ENCODE data around the gene ADK.

Gene ADK

DNA sequence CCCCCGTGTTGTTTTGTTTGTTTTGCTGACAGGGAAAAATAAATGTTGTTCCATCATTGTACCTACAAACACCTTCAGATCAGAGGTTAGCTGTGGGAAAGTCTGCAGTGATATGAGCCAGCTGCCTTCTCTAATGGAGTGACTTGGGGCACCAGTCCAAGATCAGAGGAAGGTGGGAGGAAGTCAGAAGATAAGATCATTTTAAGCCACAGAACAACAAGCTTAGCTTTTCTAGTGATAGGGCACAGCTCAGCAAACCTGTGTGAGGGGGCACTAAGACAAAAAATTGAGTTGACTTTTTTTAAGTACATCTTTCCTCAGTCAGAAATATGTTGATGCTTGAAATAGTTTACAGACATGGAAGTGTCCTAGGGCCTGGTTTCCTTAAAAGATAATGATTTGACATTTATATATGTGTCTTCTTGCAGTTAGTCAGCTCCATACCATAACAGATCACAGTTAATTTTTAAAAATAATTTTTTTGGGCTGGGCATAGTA is 435.1 kb downstream of the ADK start:
- H3K36me3 ChIP-seq (ENCODE audit: control insufficient read depth, insufficient read depth, low read length) = no peaks in the 10 kb centered on the region
- H3K4me3 ChIP-seq (ENCODE audit: low read length) = no peak overlapping the region
- no peaks in the 10 kb centered on the region for H3K27me3 ChIP-seq (ENCODE audit: control insufficient read depth, insufficient read depth, low read length)
- WGBS (ENCODE audit: insufficient coverage, insufficient read length) = no CpG with 5 or more reads among the region's 1 CpG
- no peaks in the 10 kb centered on the region for H3K9me3 ChIP-seq (ENCODE audit: control insufficient read depth, insufficient read depth, low read length)
- H3K27ac ChIP-seq (ENCODE audit: low read length) = no peak overlapping the region
- H3K4me1 ChIP-seq (ENCODE audit: control insufficient read depth, insufficient read depth, low read length) = no peaks in the 10 kb centered on the region
- DNase-seq (ENCODE audit: low read depth, low spot score) = no peak

GRCh38 chr10:74587109-74587854 is 436.3 kb downstream of the ADK start:
- no CpG with 5 or more reads among the region's 3 CpGs for WGBS (ENCODE audit: insufficient coverage, insufficient read length)
- Histone ChIP-seq H3K27me3 (ENCODE audit: control insufficient read depth, insufficient read depth, low read length) (no peaks in the 10 kb centered on the region), H3K36me3 (ENCODE audit: control insufficient read depth, insufficient read depth, low read length) (no peaks in the 10 kb centered on the region), H3K27ac (ENCODE audit: low read length) (no peak overlapping the region), H3K4me1 (ENCODE audit: control insufficient read depth, insufficient read depth, low read length) (no peaks in the 10 kb centered on the region), H3K9me3 (ENCODE audit: control insufficient read depth, insufficient read depth, low read length) (no peaks in the 10 kb centered on the region), H3K4me3 (ENCODE audit: low read length) (no peak overlapping the region)
- no peak for DNase-seq (ENCODE audit: low read depth, low spot score)

- H3K27ac ChIP-seq (ENCODE audit: low read length) = no peak overlapping the region
- no peaks in the 10 kb centered on the region for H3K27me3 ChIP-seq (ENCODE audit: control insufficient read depth, insufficient read depth, low read length)
- no peaks in the 10 kb centered on the region for H3K9me3 ChIP-seq (ENCODE audit: control insufficient read depth, insufficient read depth, low read length)
- no CpG with 5 or more reads among the region's 6 CpGs for WGBS (ENCODE audit: insufficient coverage, insufficient read length)
- no peak for DNase-seq (ENCODE audit: low read depth, low spot score)
- H3K4me3 ChIP-seq (ENCODE audit: low read length) = no peak overlapping the region
- H3K4me1 ChIP-seq (ENCODE audit: control insufficient read depth, insufficient read depth, low read length) = no peaks in the 10 kb centered on the region
- H3K36me3 ChIP-seq (ENCODE audit: control insufficient read depth, insufficient read depth, low read length) = no peaks in the 10 kb centered on the region
Observed at GRCh38 chr10:74589226-74589673, 438.2 kb downstream of the ADK start.

- DNase-seq (ENCODE audit: low read depth, low spot score) = no peak
- no peaks in the 10 kb centered on the region for H3K27me3 ChIP-seq (ENCODE audit: control insufficient read depth, insufficient read depth, low read length)
- H3K4me1 ChIP-seq (ENCODE audit: control insufficient read depth, insufficient read depth, low read length) = no peaks in the 10 kb centered on the region
- no peak overlapping the region for H3K27ac ChIP-seq (ENCODE audit: low read length)
- H3K4me3 ChIP-seq (ENCODE audit: low read length) = no peak overlapping the region
- no peaks in the 10 kb centered on the region for H3K9me3 ChIP-seq (ENCODE audit: control insufficient read depth, insufficient read depth, low read length)
- no CpG with 5 or more reads among the region's 2 CpGs for WGBS (ENCODE audit: insufficient coverage, insufficient read length)
- no peaks in the 10 kb centered on the region for H3K36me3 ChIP-seq (ENCODE audit: control insufficient read depth, insufficient read depth, low read length)
Observed at GRCh38 chr10:74589851-74590250, 438.8 kb downstream of the ADK start.

DNA sequence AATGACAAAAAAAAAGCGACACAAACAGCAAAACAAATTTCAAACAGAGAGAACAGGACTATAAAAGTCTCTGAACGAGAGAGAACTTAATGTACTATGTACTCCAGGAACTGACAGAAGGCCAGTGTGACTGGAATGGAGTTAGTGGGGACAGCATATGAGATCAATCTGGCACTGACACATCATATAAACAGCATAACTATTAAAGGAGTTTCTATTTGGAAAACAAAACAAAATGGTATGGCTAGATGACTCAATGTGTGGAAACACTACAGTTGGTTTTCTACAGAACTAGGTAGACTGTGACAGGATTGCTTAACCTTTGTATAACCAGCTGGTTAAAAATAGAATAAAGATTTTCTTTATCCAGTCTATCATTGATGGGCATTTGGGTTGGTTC is 442.4 kb downstream of the ADK start:
- no peak for DNase-seq (ENCODE audit: low read depth, low spot score)
- H3K4me1 ChIP-seq (ENCODE audit: control insufficient read depth, insufficient read depth, low read length) = no peaks in the 10 kb centered on the region
- H3K27me3 ChIP-seq (ENCODE audit: control insufficient read depth, insufficient read depth, low read length) = no peaks in the 10 kb centered on the region
- H3K4me3 ChIP-seq (ENCODE audit: low read length) = no peak overlapping the region
- no peaks in the 10 kb centered on the region for H3K9me3 ChIP-seq (ENCODE audit: control insufficient read depth, insufficient read depth, low read length)
- H3K36me3 ChIP-seq (ENCODE audit: control insufficient read depth, insufficient read depth, low read length) = no peaks in the 10 kb centered on the region
- H3K27ac ChIP-seq (ENCODE audit: low read length) = no peak overlapping the region
- no CpG with 5 or more reads among the region's 2 CpGs for WGBS (ENCODE audit: insufficient coverage, insufficient read length)

GRCh38 chr10:74596713-74597112 is 445.7 kb downstream of the ADK start:
- DNase-seq (ENCODE audit: low read depth, low spot score) = no peak
- Histone ChIP-seq H3K27ac (ENCODE audit: low read length) (no peak overlapping the region), H3K9me3 (ENCODE audit: control insufficient read depth, insufficient read depth, low read length) (no peaks in the 10 kb centered on the region), H3K4me1 (ENCODE audit: control insufficient read depth, insufficient read depth, low read length) (no peaks in the 10 kb centered on the region), H3K4me3 (ENCODE audit: low read length) (no peak overlapping the region), H3K36me3 (ENCODE audit: control insufficient read depth, insufficient read depth, low read length) (no peaks in the 10 kb centered on the region), H3K27me3 (ENCODE audit: control insufficient read depth, insufficient read depth, low read length) (no peaks in the 10 kb centered on the region)
- no CpG with 5 or more reads among the region's 7 CpGs for WGBS (ENCODE audit: insufficient coverage, insufficient read length)

GRCh38 chr10:74598891-74599566 is 448.0 kb downstream of the ADK start:
- Histone ChIP-seq H3K9me3 (ENCODE audit: control insufficient read depth, insufficient read depth, low read length) (no peaks in the 10 kb centered on the region), H3K27me3 (ENCODE audit: control insufficient read depth, insufficient read depth, low read length) (no peaks in the 10 kb centered on the region), H3K4me3 (ENCODE audit: low read length) (no peak overlapping the region), H3K36me3 (ENCODE audit: control insufficient read depth, insufficient read depth, low read length) (no peaks in the 10 kb centered on the region), H3K4me1 (ENCODE audit: control insufficient read depth, insufficient read depth, low read length) (no peaks in the 10 kb centered on the region), H3K27ac (ENCODE audit: low read length) (no peak overlapping the region)
- WGBS (ENCODE audit: insufficient coverage, insufficient read length) = no CpG with 5 or more reads among the region's 5 CpGs
- DNase-seq (ENCODE audit: low read depth, low spot score) = no peak

DNA sequence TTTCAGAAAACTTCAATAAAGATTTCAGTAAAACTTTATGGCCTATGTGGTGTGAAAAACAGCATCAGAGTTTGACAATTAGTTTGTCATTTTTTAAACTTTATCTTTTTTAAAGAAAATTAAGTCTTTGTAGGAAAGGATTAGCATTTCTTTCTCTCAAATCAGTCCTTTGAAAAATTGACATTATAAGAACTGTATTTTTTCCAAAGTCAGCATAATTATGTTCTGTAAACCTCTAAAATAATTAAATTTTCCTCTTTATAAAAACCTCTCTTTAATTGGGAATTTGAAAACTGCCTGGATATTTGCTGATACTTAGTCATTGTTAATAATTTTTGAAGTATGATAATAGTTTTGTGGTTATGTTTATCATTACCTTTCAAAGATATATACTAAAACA is 448.7 kb downstream of the ADK start:
- no peak overlapping the region for H3K4me3 ChIP-seq (ENCODE audit: low read length)
- no peak overlapping the region for H3K27ac ChIP-seq (ENCODE audit: low read length)
- no peaks in the 10 kb centered on the region for H3K27me3 ChIP-seq (ENCODE audit: control insufficient read depth, insufficient read depth, low read length)
- H3K9me3 ChIP-seq (ENCODE audit: control insufficient read depth, insufficient read depth, low read length) = no peaks in the 10 kb centered on the region
- H3K4me1 ChIP-seq (ENCODE audit: control insufficient read depth, insufficient read depth, low read length) = no peaks in the 10 kb centered on the region
- DNase-seq (ENCODE audit: low read depth, low spot score) = no peak
- no peaks in the 10 kb centered on the region for H3K36me3 ChIP-seq (ENCODE audit: control insufficient read depth, insufficient read depth, low read length)

- DNase-seq (ENCODE audit: low read depth, low spot score) = no peak
- Histone ChIP-seq H3K27ac (ENCODE audit: low read length) (no peak overlapping the region), H3K9me3 (ENCODE audit: control insufficient read depth, insufficient read depth, low read length) (no peaks in the 10 kb centered on the region), H3K4me1 (ENCODE audit: control insufficient read depth, insufficient read depth, low read length) (no peaks in the 10 kb centered on the region), H3K4me3 (ENCODE audit: low read length) (no peak overlapping the region), H3K36me3 (ENCODE audit: control insufficient read depth, insufficient read depth, low read length) (no peaks in the 10 kb centered on the region), H3K27me3 (ENCODE audit: control insufficient read depth, insufficient read depth, low read length) (no peaks in the 10 kb centered on the region)
- no CpG with 5 or more reads among the region's 2 CpGs for WGBS (ENCODE audit: insufficient coverage, insufficient read length)
Observed at GRCh38 chr10:74600170-74600569, 449.1 kb downstream of the ADK start.

GRCh38 chr10:74602576-74602975 is 451.6 kb downstream of the ADK start:
- Histone ChIP-seq H3K27ac (ENCODE audit: low read length) (no peak overlapping the region), H3K27me3 (ENCODE audit: control insufficient read depth, insufficient read depth, low read length) (no peaks in the 10 kb centered on the region), H3K4me3 (ENCODE audit: low read length) (no peak overlapping the region), H3K9me3 (ENCODE audit: control insufficient read depth, insufficient read depth, low read length) (no peaks in the 10 kb centered on the region), H3K4me1 (ENCODE audit: control insufficient read depth, insufficient read depth, low read length) (no peaks in the 10 kb centered on the region), H3K36me3 (ENCODE audit: control insufficient read depth, insufficient read depth, low read length) (no peaks in the 10 kb centered on the region)
- WGBS (ENCODE audit: insufficient coverage, insufficient read length) = no CpG with 5 or more reads among the region's 2 CpGs
- no peak for DNase-seq (ENCODE audit: low read depth, low spot score)

- Histone ChIP-seq H3K9me3 (ENCODE audit: control insufficient read depth, insufficient read depth, low read length) (no peaks in the 10 kb centered on the region), H3K4me3 (ENCODE audit: low read length) (no peak overlapping the region), H3K4me1 (ENCODE audit: control insufficient read depth, insufficient read depth, low read length) (no peaks in the 10 kb centered on the region), H3K27ac (ENCODE audit: low read length) (no peak overlapping the region), H3K27me3 (ENCODE audit: control insufficient read depth, insufficient read depth, low read length) (no peaks in the 10 kb centered on the region), H3K36me3 (ENCODE audit: control insufficient read depth, insufficient read depth, low read length) (no peaks in the 10 kb centered on the region)
- DNase-seq (ENCODE audit: low read depth, low spot score) = no peak
Observed at GRCh38 chr10:74610299-74610698, 459.3 kb downstream of the ADK start.

Data from iPS DF 6.9 (cell line).